GM18498 (cell line): ENCODE results near the gene MRTFB.
A peak's percentile ranks its signal among the peaks of the same experiment; 100 is the strongest.
"Not testable (repeated sequence)": the region's sequence is repeated elsewhere in the genome, so short reads cannot be mapped to it uniquely, and the experiment has no call there.

Experiments
- ATAC-seq: cut with Tn5 transposase; IDR thresholded peaks from one replicate; pipeline ENCODE4 v1.9.1; 2021; ENCODE audit warnings: mild to moderate bottlenecking, moderate library complexity; ENCODE audit not compliant: unreplicated experiment

MRTFB gene

DNA sequence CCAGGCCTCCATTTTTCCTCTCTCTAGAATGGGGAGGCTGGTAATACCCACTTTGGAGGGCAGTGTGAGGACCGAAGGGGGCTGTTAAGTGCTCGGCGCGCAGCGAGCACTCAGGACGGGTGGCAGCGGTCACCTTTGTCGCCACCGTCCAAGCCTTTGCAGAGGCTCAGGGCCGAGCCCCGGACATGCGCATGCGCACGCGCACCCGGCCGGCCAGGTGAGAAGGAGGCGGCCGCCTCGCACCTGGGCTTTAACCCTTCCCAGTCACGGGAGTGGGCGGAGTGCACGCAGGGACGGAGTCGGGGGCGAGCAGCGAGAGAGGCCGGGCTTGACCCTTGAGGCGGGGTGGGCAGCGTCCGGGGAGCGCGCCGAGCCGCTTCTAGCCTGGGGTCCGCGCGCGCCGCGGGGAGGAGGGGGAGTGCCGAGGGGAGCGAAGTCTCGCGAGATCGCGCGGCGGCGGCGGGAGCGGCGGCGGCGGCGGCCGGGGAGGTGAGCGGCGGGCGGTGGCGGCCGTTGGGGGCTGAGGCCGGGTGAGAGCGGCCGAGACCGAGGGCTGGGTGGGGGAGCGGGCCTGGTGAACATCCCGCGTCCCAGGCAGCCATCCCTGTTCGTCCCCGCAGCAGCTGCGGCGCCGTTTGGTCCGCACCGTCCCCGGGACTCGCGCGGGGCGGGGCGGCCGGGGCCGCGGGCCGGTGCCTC, at the start of gene MRTFB:
MRTFB (plus strand) TSS at position 443 of the 699 bp plus-strand sequence. CDS start 69,288 bp downstream, outside the sequence.
- peak; percentile 85 for ATAC-seq

- ATAC-seq = not testable (repeated sequence)
Observed at GRCh38 chr16:14023526-14023925, 47.6 kb upstream of the MRTFB start.

- no peak for ATAC-seq
Observed at GRCh38 chr16:14024283-14024682, 46.8 kb upstream of the MRTFB start.

DNA sequence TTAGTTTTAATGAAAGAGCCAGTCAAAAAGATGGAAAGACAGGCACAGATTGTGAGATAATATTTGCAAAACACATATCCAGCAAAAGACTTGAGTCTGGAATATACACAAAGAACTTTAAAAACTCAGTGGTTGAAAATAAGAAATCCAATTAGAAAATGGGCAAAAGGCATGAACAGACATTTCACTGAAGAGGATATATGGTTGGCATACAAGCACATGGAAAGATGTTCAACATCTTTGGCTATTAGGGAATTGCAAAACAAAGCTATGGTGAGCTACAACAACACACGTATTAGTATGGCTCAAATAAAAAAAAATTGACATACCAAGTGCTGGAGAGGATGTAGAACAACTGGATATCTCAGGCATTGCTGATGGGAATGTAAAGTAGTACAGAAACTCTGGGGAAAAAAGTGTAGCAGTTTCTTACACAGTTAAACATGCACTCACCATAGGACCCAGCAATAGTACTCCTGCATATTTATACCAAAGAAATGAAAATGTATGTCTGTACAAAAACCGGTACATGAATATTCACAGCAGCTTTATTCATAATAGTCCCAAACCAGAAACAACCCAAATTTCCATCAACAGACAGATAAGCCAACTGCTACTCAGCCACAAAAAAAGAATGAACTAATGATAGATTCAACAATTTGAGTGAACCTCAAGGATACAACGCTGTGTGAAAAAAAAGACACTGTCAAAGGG, 44.4 kb upstream of the MRTFB start:
- no peak for ATAC-seq

GRCh38 chr16:14028202-14028601, 42.9 kb upstream of the MRTFB start:
- no peak for ATAC-seq

DNA sequence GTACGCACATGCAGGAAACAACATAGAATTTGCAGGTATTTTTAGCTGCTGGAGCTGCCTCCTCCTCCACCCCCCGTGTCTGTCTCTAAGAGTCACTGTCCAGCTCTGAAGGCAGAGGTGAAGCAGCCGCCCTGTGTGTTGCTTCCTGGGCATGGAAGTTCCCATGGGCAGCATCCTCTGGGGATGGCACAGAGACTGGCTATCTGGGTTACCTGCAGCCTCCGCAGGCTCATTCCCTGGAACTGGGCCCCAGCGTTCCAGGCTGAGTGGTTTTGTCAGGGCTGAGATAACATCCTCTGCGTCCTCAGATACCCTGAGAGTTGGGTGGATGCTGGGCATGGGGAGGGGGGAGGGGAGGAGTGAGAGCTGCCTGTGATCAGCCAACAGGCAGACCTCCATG, 41.5 kb upstream of the MRTFB start:
- ATAC-seq = no peak

DNA sequence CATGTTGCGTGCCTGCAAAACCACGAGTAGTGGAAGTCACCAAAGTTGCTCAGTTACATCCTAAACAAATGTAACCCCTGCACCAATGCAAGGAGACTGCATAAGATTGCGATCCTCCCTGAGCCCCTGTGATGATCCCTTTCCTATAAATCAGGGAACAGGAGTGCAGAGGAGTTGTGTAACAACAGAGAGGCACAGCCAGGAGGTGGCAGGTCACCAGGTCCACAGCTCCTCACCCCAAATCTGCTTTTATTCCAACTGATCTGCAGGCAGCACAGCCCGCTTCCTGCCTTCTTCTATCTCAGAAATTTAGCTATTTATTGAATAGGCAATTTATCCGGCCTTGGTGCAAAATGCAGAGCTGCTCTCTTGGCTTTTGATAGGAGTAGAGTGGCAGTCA, 36.0 kb upstream of the MRTFB start:
- ATAC-seq = no peak

GRCh38 chr16:14036889-14037288, 34.2 kb upstream of the MRTFB start:
- ATAC-seq = no peak

DNA sequence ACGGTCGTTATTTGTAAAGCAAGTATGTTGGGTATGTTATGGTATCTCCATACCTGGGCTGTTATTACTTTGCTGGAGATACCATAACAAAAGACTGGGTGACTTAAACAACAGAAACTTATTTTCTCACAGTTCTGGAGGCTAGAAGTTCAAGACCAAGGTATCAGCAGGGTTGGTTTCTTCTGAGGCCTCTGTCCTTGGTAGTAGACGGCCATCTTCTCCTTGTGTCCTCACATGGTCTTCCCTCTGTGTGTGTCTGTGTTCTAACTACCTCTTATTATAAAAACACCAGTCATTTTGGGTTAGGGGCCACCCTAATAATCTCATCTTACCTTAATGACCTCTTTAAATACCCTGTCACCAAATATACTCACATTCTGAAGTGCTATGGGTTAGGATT, 33.2 kb upstream of the MRTFB start:
- ATAC-seq = no peak

DNA sequence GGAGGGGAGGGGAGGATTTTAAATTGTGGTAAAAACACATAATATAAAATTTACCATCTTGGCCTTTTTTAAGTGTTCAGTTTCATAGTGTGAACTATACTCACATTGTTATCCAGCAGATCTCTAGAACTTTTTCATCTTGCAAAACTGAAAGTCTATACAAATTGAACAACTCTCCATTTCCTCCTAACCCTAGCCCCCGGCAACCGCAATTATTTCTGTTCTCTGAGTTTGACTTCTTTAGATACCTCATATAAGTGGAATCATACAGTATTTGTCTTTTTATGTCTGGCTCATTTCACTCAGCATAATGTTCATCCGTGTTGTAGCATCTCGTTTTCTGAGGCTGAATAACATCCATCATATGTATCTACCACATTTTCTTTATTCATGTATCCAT, 30.0 kb upstream of the MRTFB start:
- no peak for ATAC-seq

DNA sequence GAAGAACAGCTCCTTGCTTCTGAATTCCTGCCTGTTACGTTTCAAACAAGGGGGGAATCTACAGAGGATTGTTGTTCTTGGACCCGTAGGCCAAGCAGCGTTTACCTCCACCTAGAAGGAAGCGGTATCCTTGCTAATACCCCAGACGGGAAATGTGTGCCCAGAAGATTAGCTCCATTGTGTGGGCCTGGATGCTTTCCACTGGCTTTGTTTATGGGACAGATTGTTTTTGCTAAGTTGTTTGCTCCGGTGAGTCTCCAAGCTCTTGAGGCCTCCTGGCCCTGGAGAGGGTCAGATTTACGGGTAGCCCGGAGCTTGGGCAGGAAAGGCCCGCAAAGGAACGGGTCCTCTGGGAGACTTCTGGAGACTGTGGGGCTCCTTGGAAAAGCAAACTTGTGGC, 28.4 kb upstream of the MRTFB start:
- no peak for ATAC-seq

- no peak for ATAC-seq
Observed at GRCh38 chr16:14043278-14043677, 27.8 kb upstream of the MRTFB start.

- no peak for ATAC-seq
Observed at GRCh38 chr16:14043793-14044192, 27.3 kb upstream of the MRTFB start.

- ATAC-seq = not testable (repeated sequence)
Observed at GRCh38 chr16:14047121-14047859, 23.8 kb upstream of the MRTFB start.

- no peak for ATAC-seq
Observed at GRCh38 chr16:14050291-14051027, 20.7 kb upstream of the MRTFB start.

- no peak for ATAC-seq
Observed at GRCh38 chr16:14051103-14051729, 19.9 kb upstream of the MRTFB start.

- ATAC-seq = no peak
Observed at GRCh38 chr16:14056970-14057369, 14.1 kb upstream of the MRTFB start.

- no peak for ATAC-seq
Observed at GRCh38 chr16:14057878-14058382, 13.2 kb upstream of the MRTFB start.

DNA sequence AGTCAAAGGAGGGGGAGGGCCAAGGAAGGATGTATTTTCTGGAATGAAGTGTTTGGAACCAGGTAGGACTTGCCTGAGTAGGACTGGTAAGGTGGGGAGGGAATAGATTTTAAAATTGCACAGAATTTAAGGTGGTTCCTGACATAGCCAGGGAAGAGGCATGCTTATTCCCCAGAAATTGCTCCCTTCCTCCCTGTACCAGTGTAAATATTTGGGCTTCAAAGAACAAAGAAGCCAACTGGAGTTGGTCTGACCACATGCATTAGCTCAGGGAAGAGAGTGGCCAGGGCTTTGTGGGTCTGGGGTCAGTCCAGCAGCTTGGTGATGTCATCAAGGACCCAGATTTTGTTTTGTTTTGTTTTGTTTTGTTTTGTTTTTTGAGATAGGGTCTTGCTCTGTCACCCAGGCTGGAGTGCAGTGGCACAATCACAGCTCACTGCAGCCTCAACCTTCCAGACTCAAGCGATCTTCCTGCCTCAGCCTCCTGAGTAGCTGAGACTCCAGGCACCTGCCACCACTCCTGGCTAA, 9.3 kb upstream of the MRTFB start:
- ATAC-seq = no peak

DNA sequence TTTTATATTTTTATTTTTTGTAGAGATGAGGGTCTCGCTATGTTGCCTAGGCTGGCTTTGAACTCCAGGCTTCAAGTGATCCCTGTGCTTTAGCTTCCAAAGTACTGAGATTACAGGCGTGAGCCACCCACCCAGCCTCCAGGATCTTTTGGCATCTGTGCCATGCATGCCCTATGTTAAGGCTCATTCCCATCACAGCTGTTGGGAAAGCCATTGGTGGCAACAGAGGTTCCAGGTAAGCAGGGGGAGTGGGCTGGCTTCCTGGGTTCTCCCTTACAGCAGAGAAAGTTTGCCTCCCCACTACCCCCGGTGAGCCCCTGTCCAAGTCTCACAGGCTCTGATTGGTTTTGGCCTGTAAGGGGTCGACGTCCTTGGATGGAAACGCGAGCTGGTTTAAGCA, 8.9 kb upstream of the MRTFB start:
- ATAC-seq = no peak
